NB4 (cell line): Measurements from ENCODE around the gene ADGRG4.

ENCODE experiments used
- MYC ChIP-seq: IDR thresholded peaks from 2 replicates; pipeline ENCODE4 v1.6.1; 2011; ENCODE audit warnings: low read depth, low read length
- POLR2A ChIP-seq: IDR thresholded peaks from 2 replicates; pipeline ENCODE4 v1.6.1; 2011; ENCODE audit warnings: mild to moderate bottlenecking; ENCODE audit not compliant: insufficient read length; ENCODE audit errors: extremely low read depth
- TF ChIP-seq, protein P1 (sequence below): IDR thresholded peaks from one replicate; pipeline ENCODE4 v1.5.1; 2012; ENCODE audit warnings: low read depth, low read length

DNA sequence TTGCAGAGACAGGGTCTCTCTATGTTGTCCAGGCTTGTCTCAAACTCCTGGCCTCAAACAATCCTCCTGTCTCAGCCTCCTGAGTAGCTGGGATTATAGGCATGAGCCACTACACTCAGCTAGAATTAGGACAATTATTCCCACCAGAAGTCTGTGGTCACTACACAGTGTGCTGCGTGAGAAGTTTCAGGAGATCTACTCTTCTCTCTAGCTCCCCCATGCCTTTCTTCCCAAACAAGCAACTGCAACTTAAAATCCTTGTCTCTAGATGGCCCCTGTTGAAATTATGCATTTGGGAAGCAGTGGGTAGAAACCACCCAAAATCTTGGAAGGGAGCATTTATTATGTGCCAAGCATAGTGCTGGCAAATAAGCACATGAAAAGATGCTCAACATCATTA lies 28.4 kb upstream of the ADGRG4 start:
- TF ChIP-seq, protein P1, sequence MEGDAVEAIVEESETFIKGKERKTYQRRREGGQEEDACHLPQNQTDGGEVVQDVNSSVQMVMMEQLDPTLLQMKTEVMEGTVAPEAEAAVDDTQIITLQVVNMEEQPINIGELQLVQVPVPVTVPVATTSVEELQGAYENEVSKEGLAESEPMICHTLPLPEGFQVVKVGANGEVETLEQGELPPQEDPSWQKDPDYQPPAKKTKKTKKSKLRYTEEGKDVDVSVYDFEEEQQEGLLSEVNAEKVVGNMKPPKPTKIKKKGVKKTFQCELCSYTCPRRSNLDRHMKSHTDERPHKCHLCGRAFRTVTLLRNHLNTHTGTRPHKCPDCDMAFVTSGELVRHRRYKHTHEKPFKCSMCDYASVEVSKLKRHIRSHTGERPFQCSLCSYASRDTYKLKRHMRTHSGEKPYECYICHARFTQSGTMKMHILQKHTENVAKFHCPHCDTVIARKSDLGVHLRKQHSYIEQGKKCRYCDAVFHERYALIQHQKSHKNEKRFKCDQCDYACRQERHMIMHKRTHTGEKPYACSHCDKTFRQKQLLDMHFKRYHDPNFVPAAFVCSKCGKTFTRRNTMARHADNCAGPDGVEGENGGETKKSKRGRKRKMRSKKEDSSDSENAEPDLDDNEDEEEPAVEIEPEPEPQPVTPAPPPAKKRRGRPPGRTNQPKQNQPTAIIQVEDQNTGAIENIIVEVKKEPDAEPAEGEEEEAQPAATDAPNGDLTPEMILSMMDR = no peak
- TF ChIP-seq POLR2A (no peak), MYC (no peak)
